ENCODE data around the gene TTLL11.

GRCh38 chr9:121818016-121818661 is 275.0 kb downstream of the TTLL11 start:
- no peak for TF ChIP-seq POLR2A (IDR thresholded peaks at IDR 0.05)
- no peak for TF ChIP-seq CTCF (IDR thresholded peaks at IDR 0.05)

Data from right lobe of liver (tissue), 4 donors.